ENCODE results near the gene AVEN. TPM values are rescaled to one million over a fixed set of nuclear protein-coding genes. Genes with fewer than 3 reads are reported as not detected.

AVEN gene
- total and polyA plus RNA-seq, 2 donors (not counting 1 experiment from before 2014, with no cell fraction given) = 16.0 to 19.2 TPM

- no peaks in the 10 kb centered on the region for H3K27me3 ChIP-seq (ENCODE audit: control insufficient read depth, insufficient read depth, low read length)
- H2AFZ ChIP-seq (ENCODE audit: low read length) = no peak overlapping the region
- H3K36me3 ChIP-seq (ENCODE audit: control insufficient read depth, insufficient read depth, low read length) = no peaks in the 10 kb centered on the region
- no peaks in the 10 kb centered on the region for H4K20me1 ChIP-seq (ENCODE audit: control insufficient read depth, extremely low read depth, insufficient read depth, low read length)
- no peak overlapping the region for H3K9ac ChIP-seq (ENCODE audit: insufficient read depth, low read length)
- no peaks in the 10 kb centered on the region for H3K9me3 ChIP-seq (ENCODE audit: control insufficient read depth, insufficient read depth, low read depth, low read length)
- H3K4me2 ChIP-seq (ENCODE audit: extremely low read depth, insufficient read depth, low read length) = no peak overlapping the region
- H3K4me3 ChIP-seq (replicated peaks in 1 of 4; ENCODE audit: control extremely low read depth in 1 of 4, insufficient read depth in 1 of 4, low read depth in 3 of 4, low read length in 4 of 4) = no peak overlapping the region
- no peak for TF ChIP-seq EZH2 (IDR thresholded peaks at IDR 0.05; ENCODE audit: low read length, missing control alignments)
- no peak for TF ChIP-seq CTCF (conservative IDR thresholded peaks at IDR 0.05 in 1 of 2, IDR thresholded peaks at IDR 0.05 in 1 of 2; ENCODE audit: low read depth in 1 of 2, low read length in 2 of 2)
- no peaks in the 10 kb centered on the region for H3K4me1 ChIP-seq (ENCODE audit: control insufficient read depth, extremely low read depth, insufficient read depth, low read length)
- H3K79me2 ChIP-seq (ENCODE audit: control insufficient read depth, insufficient read depth, low read length) = no peaks in the 10 kb centered on the region
- no peak overlapping the region for H3K27ac ChIP-seq (ENCODE audit: insufficient read depth, low read length)
- peak; percentile 84 to 90 for DNase-seq (ENCODE audit: low read depth in 2 of 2)
Measured at GRCh38 chr15:34049112-34049511, 10.1 kb upstream of the AVEN start.

GRCh38 chr15:34047893-34048775 lies 9.1 kb upstream of the AVEN start:
- no peak overlapping the region for H2AFZ ChIP-seq (ENCODE audit: low read length)
- H3K4me1 ChIP-seq (ENCODE audit: control insufficient read depth, extremely low read depth, insufficient read depth, low read length) = no peaks in the 10 kb centered on the region
- peak in 1 of 2 donors; percentile 89 for DNase-seq (ENCODE audit: low read depth in 2 of 2)
- no peak overlapping the region for H3K9ac ChIP-seq (ENCODE audit: insufficient read depth, low read length)
- H3K27ac ChIP-seq (ENCODE audit: insufficient read depth, low read length) = no peak overlapping the region
- H3K27me3 ChIP-seq (ENCODE audit: control insufficient read depth, insufficient read depth, low read length) = no peaks in the 10 kb centered on the region
- H3K4me3 ChIP-seq (replicated peaks in 1 of 4; ENCODE audit: control extremely low read depth in 1 of 4, insufficient read depth in 1 of 4, low read depth in 3 of 4, low read length in 4 of 4) = no peak overlapping the region
- H3K36me3 ChIP-seq (ENCODE audit: control insufficient read depth, insufficient read depth, low read length) = no peaks in the 10 kb centered on the region
- no peaks in the 10 kb centered on the region for H4K20me1 ChIP-seq (ENCODE audit: control insufficient read depth, extremely low read depth, insufficient read depth, low read length)
- H3K79me2 ChIP-seq (ENCODE audit: control insufficient read depth, insufficient read depth, low read length) = no peaks in the 10 kb centered on the region
- TF ChIP-seq CTCF (conservative IDR thresholded peaks at IDR 0.05 in 1 of 2, IDR thresholded peaks at IDR 0.05 in 1 of 2; ENCODE audit: low read depth in 1 of 2, low read length in 2 of 2) = no peak
- no peak for TF ChIP-seq EZH2 (IDR thresholded peaks at IDR 0.05; ENCODE audit: low read length, missing control alignments)
- H3K9me3 ChIP-seq (ENCODE audit: control insufficient read depth, insufficient read depth, low read depth, low read length) = no peaks in the 10 kb centered on the region
- no peak overlapping the region for H3K4me2 ChIP-seq (ENCODE audit: extremely low read depth, insufficient read depth, low read length)

GRCh38 chr15:34046471-34047145 lies 7.6 kb upstream of the AVEN start:
- no peaks in the 10 kb centered on the region for H3K36me3 ChIP-seq (ENCODE audit: control insufficient read depth, insufficient read depth, low read length)
- no peak overlapping the region for H3K4me3 ChIP-seq (replicated peaks in 1 of 4; ENCODE audit: control extremely low read depth in 1 of 4, insufficient read depth in 1 of 4, low read depth in 3 of 4, low read length in 4 of 4)
- no peak overlapping the region for H3K9ac ChIP-seq (ENCODE audit: insufficient read depth, low read length)
- H3K4me1 ChIP-seq (ENCODE audit: control insufficient read depth, extremely low read depth, insufficient read depth, low read length) = no peaks in the 10 kb centered on the region
- no peaks in the 10 kb centered on the region for H3K9me3 ChIP-seq (ENCODE audit: control insufficient read depth, insufficient read depth, low read depth, low read length)
- no peaks in the 10 kb centered on the region for H3K27me3 ChIP-seq (ENCODE audit: control insufficient read depth, insufficient read depth, low read length)
- no peaks in the 10 kb centered on the region for H3K79me2 ChIP-seq (ENCODE audit: control insufficient read depth, insufficient read depth, low read length)
- H3K4me2 ChIP-seq (ENCODE audit: extremely low read depth, insufficient read depth, low read length) = no peak overlapping the region
- no peak overlapping the region for H2AFZ ChIP-seq (ENCODE audit: low read length)
- H3K27ac ChIP-seq (ENCODE audit: insufficient read depth, low read length) = no peak overlapping the region
- TF ChIP-seq CTCF (conservative IDR thresholded peaks at IDR 0.05 in 1 of 2, IDR thresholded peaks at IDR 0.05 in 1 of 2; ENCODE audit: low read depth in 1 of 2, low read length in 2 of 2) = no peak
- TF ChIP-seq EZH2 (IDR thresholded peaks at IDR 0.05; ENCODE audit: low read length, missing control alignments) = no peak
- no peak for DNase-seq (ENCODE audit: low read depth in 2 of 2)
- no peaks in the 10 kb centered on the region for H4K20me1 ChIP-seq (ENCODE audit: control insufficient read depth, extremely low read depth, insufficient read depth, low read length)
